Neuronal stem cell (in vitro differentiated cells): ENCODE measurements around the gene SUMF2.
"Not testable (repeated sequence)": the region's sequence is repeated elsewhere in the genome, so short reads cannot be mapped to it uniquely, and the experiment has no call there.

Source experiments
- DNase-seq: peaks from one replicate; pipeline ENCODE4 v3.0.0-alpha.2; 2013; ENCODE audit warnings: low spot score
- H2AFZ ChIP-seq: one replicate; pipeline ENCODE4 v1.6.1; 2013; ENCODE audit warnings: mild to moderate bottlenecking, low read length, inconsistent platforms
- H2AK5ac ChIP-seq: 2 replicates; pipeline ENCODE4 v1.6.1; 2013; ENCODE audit warnings: low read depth, mild to moderate bottlenecking, inconsistent platforms, low read length, moderate library complexity, mixed read lengths
- H2BK120ac ChIP-seq: 2 replicates; pipeline ENCODE4 v1.6.1; 2013; ENCODE audit warnings: low read depth, mild to moderate bottlenecking, inconsistent platforms, low read length, moderate library complexity, mixed read lengths
- H2BK12ac ChIP-seq: one replicate; pipeline ENCODE4 v1.6.1; 2013; ENCODE audit warnings: low read length, inconsistent platforms
- H2BK15ac ChIP-seq: 2 replicates; pipeline ENCODE4 v1.6.1; 2013; ENCODE audit warnings: mild to moderate bottlenecking, low read length, inconsistent platforms, mixed read lengths
- H2BK5ac ChIP-seq: one replicate; pipeline ENCODE4 v1.6.1; 2013; ENCODE audit warnings: inconsistent platforms, mild to moderate bottlenecking, low read length, moderate library complexity
- H3K14ac ChIP-seq: one replicate; pipeline ENCODE4 v1.6.1; 2013; ENCODE audit warnings: low read length, inconsistent platforms
- H3K18ac ChIP-seq: 2 replicates; pipeline ENCODE4 v1.6.1; 2013; ENCODE audit warnings: low read length, inconsistent platforms
- H3K23ac ChIP-seq: 2 replicates; pipeline ENCODE4 v1.6.1; 2013; ENCODE audit warnings: low read depth, mild to moderate bottlenecking, mixed read lengths, low read length, inconsistent platforms; ENCODE audit not compliant: poor library complexity
- H3K27ac ChIP-seq: replicated peaks from 3 replicates; pipeline ENCODE4 v1.5.1; 2013; ENCODE audit warnings: low read length, inconsistent platforms
- H3K27me3 ChIP-seq, 3 experiments: 2 replicates each; pipeline ENCODE4 v1.6.1; 2013; ENCODE audit warnings: low read length in 3 of 3, mild to moderate bottlenecking in 2 of 3, inconsistent platforms in 1 of 3, low read depth in 1 of 3, mixed read lengths in 1 of 3, moderate library complexity in 1 of 3; ENCODE audit not compliant: control insufficient read depth in 3 of 3, insufficient read depth in 3 of 3
- H3K36me3 ChIP-seq, 2 donors: replicated peaks in 1 of 2; 2 replicates each; pipeline ENCODE4 v1.6.1; 2013; ENCODE audit warnings: low read length in 2 of 2; ENCODE audit not compliant: control insufficient read depth in 2 of 2, insufficient read depth in 2 of 2
- H3K4ac ChIP-seq: 2 replicates; pipeline ENCODE4 v1.6.1; 2013; ENCODE audit warnings: inconsistent platforms, mild to moderate bottlenecking, low read length, moderate library complexity
- H3K4me1 ChIP-seq, 2 donors: 1 replicate in 1 of 2; 2 replicates in 1 of 2; pipeline ENCODE4 v1.6.1; 2013; ENCODE audit warnings: low read length in 2 of 2, low read depth in 1 of 2; ENCODE audit not compliant: control insufficient read depth in 2 of 2, insufficient read depth in 1 of 2
- H3K4me2 ChIP-seq: one replicate; pipeline ENCODE4 v1.6.1; 2013; ENCODE audit warnings: mild to moderate bottlenecking, low read length, inconsistent platforms; ENCODE audit not compliant: insufficient read depth, poor library complexity, severe bottlenecking
- H3K4me3 ChIP-seq, 2 donors: 2 replicates each; pipeline ENCODE4 v1.5.1; 2013; ENCODE audit warnings: low read length in 2 of 2, mild to moderate bottlenecking in 2 of 2, inconsistent platforms in 1 of 2, moderate library complexity in 1 of 2
- H3K79me1 ChIP-seq: one replicate; pipeline ENCODE4 v1.6.1; 2013; ENCODE audit warnings: low read depth, mild to moderate bottlenecking, inconsistent platforms, low read length, moderate library complexity
- H3K9ac ChIP-seq: one replicate; pipeline ENCODE4 v1.6.1; 2013; ENCODE audit warnings: mild to moderate bottlenecking, low read depth, low read length, inconsistent platforms; ENCODE audit not compliant: poor library complexity
- H3K9me3 ChIP-seq, 2 donors: replicated peaks in 1 of 2; 2 replicates each; pipeline versions ENCODE3 to v1.6.1; 2013; ENCODE audit warnings: low read length in 2 of 2, mild to moderate bottlenecking in 2 of 2, inconsistent platforms in 1 of 2, low read depth in 1 of 2, mixed read lengths in 1 of 2, moderate library complexity in 1 of 2; ENCODE audit not compliant: control insufficient read depth in 2 of 2, insufficient read depth in 1 of 2
- H4K8ac ChIP-seq: one replicate; pipeline ENCODE4 v1.6.1; 2013; ENCODE audit warnings: low read depth, mild to moderate bottlenecking, inconsistent platforms, low read length, moderate library complexity
- H4K91ac ChIP-seq: one replicate; pipeline ENCODE4 v1.6.1; 2013; ENCODE audit warnings: low read length, low read depth, mild to moderate bottlenecking, inconsistent platforms; ENCODE audit not compliant: poor library complexity
- WGBS, 2 donors: extraction: QIAGEN DNeasy Blood & Tissue Kit; methylation state at CpG; one replicate each; pipeline ENCODE4 v1.1.7; 2013; ENCODE audit warnings: missing lambda C conversion rate in 2 of 2, mixed read lengths in 1 of 2; ENCODE audit not compliant: insufficient read length in 2 of 2, insufficient replicate concordance in 1 of 2; ENCODE audit errors: extremely low coverage in 2 of 2; 5-methylcytosine and 5-hydroxymethylcytosine counted together

The SUMF2 gene

DNA sequence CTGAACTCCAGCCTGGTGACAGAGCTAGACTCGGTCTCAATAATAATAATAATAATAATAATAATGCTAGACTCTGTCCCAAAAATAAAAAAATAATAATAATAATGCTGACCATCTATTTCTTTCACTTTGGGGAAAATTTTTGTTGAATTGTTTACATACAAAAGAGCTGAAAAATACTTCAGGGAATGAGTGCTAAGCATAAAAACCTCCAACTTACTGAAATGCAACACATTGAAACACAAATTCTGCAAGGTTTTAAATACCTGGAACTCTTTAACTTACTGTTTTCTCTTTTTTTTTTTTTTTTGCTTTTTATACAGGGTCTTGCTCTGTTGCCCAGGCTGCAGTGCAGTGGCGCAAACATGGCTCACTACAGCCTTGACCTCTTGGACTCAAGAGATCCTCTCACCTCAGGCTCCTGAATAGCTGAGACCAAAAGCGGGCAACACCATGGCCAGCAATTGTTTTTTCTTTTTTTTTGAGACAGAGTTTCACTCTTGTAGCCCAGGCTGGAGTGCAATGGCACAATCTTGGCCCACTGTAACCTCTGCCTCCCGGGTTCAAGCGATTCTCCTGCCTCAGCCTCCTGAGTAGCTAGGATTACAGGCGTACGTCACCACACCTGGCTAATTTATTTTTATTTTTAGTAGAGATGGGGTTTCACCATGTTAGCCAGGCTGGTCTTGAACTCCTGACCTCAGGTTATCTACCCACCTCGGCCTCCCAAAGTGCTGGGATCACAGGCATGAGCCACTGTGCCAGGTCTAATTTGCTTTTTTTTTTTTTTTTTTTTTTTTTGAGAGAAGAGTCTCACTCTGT is 34.3 kb downstream of the SUMF2 start:
- H2BK120ac ChIP-seq, H3K36me3 ChIP-seq, H2AFZ ChIP-seq, H3K18ac ChIP-seq, H3K23ac ChIP-seq, H3K9ac ChIP-seq, H3K4me1 ChIP-seq, H4K91ac ChIP-seq, H2BK15ac ChIP-seq, H3K79me1 ChIP-seq, H2BK5ac ChIP-seq, H3K4me3 ChIP-seq, H2AK5ac ChIP-seq, H3K4ac ChIP-seq, DNase-seq, H3K27me3 ChIP-seq, H4K8ac ChIP-seq, H2BK12ac ChIP-seq, H3K14ac ChIP-seq, H3K4me2 ChIP-seq, H3K27ac ChIP-seq, H3K9me3 ChIP-seq: not testable (repeated sequence)
- WGBS, 2 donors = no CpG with 5 or more reads among the region's 8 CpGs

DNA sequence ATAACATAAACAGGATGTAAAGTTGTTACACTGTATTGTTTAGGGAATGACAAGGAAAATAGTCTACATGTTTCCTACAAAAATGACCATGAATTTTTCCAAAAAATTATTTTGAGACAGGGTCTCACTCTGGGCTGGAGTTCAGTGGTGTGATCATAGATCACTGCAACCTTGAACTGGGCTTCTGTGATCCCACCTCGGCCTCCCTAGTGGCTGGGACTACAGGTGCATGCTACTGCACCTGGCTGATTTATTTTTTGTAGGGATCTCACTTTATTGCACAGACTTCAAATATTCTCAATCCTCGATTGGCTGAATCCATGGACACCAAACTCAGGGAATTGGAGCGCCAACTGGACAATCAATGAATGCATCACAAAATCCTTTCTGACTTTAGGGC is 35.6 kb downstream of the SUMF2 start:
- Histone ChIP-seq H2BK120ac (no peak overlapping the region), H2BK12ac (no peak overlapping the region), H3K79me1 (no peaks in the 10 kb centered on the region), H2BK5ac (no peak overlapping the region), H3K27ac (no peak overlapping the region), H3K36me3 (peaks cover 0 to 5% of the 10 kb centered on the region in 2 donors), H4K91ac (no peak overlapping the region), H3K27me3 (no peaks in the 10 kb centered on the region), H3K4me2 (no peak overlapping the region), H3K23ac (no peak overlapping the region), H3K4me3 (no peak overlapping the region), H4K8ac (no peak overlapping the region), H3K4me1 (no peaks in the 10 kb centered on the region), H3K9ac (no peak overlapping the region), H3K4ac (no peak overlapping the region), H2AFZ (no peak overlapping the region), H3K18ac (no peak overlapping the region), H2AK5ac (no peak overlapping the region), H2BK15ac (no peak overlapping the region), H3K14ac (no peak overlapping the region), H3K9me3 (no peaks in the 10 kb centered on the region)
- WGBS, 2 donors = no CpG with 5 or more reads among the region's 3 CpGs
- DNase-seq = no peak

DNA sequence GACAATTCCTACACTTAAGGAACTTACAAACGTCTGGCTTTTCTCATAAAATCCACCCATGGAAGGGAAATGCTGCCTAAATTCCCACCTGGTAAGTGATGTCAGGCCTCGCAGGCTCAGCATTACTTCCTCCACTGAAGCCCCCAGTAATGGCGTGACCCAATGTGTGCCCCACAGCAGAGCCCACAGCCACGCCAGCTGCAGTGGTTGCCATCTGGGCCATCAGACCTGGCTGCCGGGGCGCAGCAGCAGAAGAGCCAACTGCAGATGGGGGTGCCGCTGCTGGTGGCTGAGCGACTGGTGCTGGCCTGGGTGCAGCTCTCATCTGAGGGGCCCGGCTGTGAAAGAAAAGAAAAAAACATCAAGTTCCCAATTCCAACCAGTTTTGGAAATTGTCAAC is 40.1 kb downstream of the SUMF2 start:
- H2BK15ac ChIP-seq, H2AFZ ChIP-seq, H3K23ac ChIP-seq, H3K4me1 ChIP-seq, H3K79me1 ChIP-seq, H2BK120ac ChIP-seq, H3K9ac ChIP-seq, H3K27ac ChIP-seq, DNase-seq, H2AK5ac ChIP-seq, H4K91ac ChIP-seq, H3K9me3 ChIP-seq, H3K27me3 ChIP-seq, H3K36me3 ChIP-seq, H3K14ac ChIP-seq, H3K4ac ChIP-seq, H4K8ac ChIP-seq, H3K4me3 ChIP-seq, H2BK5ac ChIP-seq, H3K18ac ChIP-seq, H3K4me2 ChIP-seq, H2BK12ac ChIP-seq: not testable (repeated sequence)
- no CpG with 5 or more reads among the region's 9 CpGs for WGBS, 2 donors

DNA sequence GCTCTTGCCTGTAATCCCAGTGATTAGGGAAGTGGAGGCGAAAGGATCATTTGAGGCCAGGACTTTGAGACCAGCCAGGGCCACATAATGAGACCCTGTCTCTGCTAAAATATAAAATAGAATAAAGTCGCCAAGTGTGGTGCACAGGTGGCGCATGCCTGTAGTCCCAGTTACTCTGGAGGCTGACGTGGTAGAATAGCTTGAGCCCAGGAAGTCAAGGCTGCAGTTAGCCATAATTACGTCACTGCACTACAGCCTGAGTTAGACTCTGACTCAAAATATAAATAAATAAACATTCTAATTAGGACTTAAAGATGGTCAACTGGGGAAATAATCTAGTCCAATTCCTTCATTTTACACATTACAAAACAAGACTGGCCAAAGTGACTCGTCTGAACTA is 41.4 kb downstream of the SUMF2 start:
- no peaks in the 10 kb centered on the region for H3K27me3 ChIP-seq
- H3K4me1 ChIP-seq = no peaks in the 10 kb centered on the region
- H2AFZ ChIP-seq = no peak overlapping the region
- H3K27ac ChIP-seq = no peak overlapping the region
- H2BK120ac ChIP-seq = no peak overlapping the region
- H3K36me3 ChIP-seq = peaks cover 0 to 5% of the 10 kb centered on the region in 2 donors
- no peak overlapping the region for H4K91ac ChIP-seq
- H3K4me2 ChIP-seq = peak overlapping the region; percentile 45
- no peak overlapping the region for H2AK5ac ChIP-seq
- H3K4me3 ChIP-seq = peak overlapping the region in 1 of 2 donors; percentile 91
- H3K14ac ChIP-seq = no peak overlapping the region
- no peak overlapping the region for H3K23ac ChIP-seq
- H4K8ac ChIP-seq = no peak overlapping the region
- no peak overlapping the region for H3K18ac ChIP-seq
- H3K4ac ChIP-seq = no peak overlapping the region
- H2BK12ac ChIP-seq = no peak overlapping the region
- WGBS, 2 donors = no CpG with 5 or more reads among the region's 6 CpGs
- H3K79me1 ChIP-seq = peaks cover 1% of the 10 kb centered on the region
- H3K9me3 ChIP-seq = no peaks in the 10 kb centered on the region
- DNase-seq = no peak
- no peak overlapping the region for H2BK5ac ChIP-seq
- no peak overlapping the region for H2BK15ac ChIP-seq
- H3K9ac ChIP-seq = no peak overlapping the region
